Esophagus squamous epithelium (tissue), 5 donors: ENCODE results near the gene ARID2. TPM values are rescaled to one million over a fixed set of nuclear protein-coding genes. Genes with fewer than 3 reads are reported as not detected.

ENCODE experiments used
- DNase-seq: peaks from one replicate; lab custom pipeline; 2025; lab: John Stamatoyannopoulos, UW
- H3K27ac ChIP-seq, 4 donors: fragments of 200-600 bp; sonication (generic); one replicate each; pipeline ENCODE4 v1.5.1; 2016 to 2019; ENCODE audit warnings: mild to moderate bottlenecking in 1 of 4
- H3K27me3 ChIP-seq, 4 donors: fragments of 200-600 bp; sonication (generic); 1 replicate in 3 of 4; 2 replicates in 1 of 4; pipeline versions ENCODE4 v1.5.1 to v1.6.0; 2017 to 2021; ENCODE audit warnings: antibody characterized with exemption in 1 of 4
- H3K36me3 ChIP-seq, 3 donors: fragments of 200-600 bp; sonication (generic); one replicate each; pipeline ENCODE4 v1.5.1; 2016 to 2019
- H3K4me1 ChIP-seq, 3 donors: fragments of 200-600 bp; sonication (generic); one replicate each; pipeline ENCODE4 v1.5.1; 2017 to 2019
- H3K4me3 ChIP-seq, 4 donors: fragments of 200-600 bp; sonication (generic); 1 replicate in 3 of 4; 2 replicates in 1 of 4; pipeline ENCODE4 v1.5.1; 2016 to 2019; ENCODE audit warnings: mild to moderate bottlenecking in 2 of 4, moderate library complexity in 1 of 4
- H3K9me3 ChIP-seq, 3 donors: fragments of 200-600 bp; sonication (generic); one replicate each; pipeline ENCODE4 v1.5.1; 2016 to 2019
- POLR2A ChIP-seq, 4 donors: fragments of 450-650 bp; IDR thresholded peaks; one replicate each; pipeline ENCODE4 v1.6.1; 2017; ENCODE audit warnings: antibody characterized with exemption in 4 of 4, mild to moderate bottlenecking in 4 of 4, moderate library complexity in 3 of 4
- intact Hi-C: fragments of 100-400 bp; cut with DNase I; formaldehyde crosslinking; loops from one replicate; pipeline ENCODE4 v1.15.0; 2022
- small RNA-seq, 4 donors: library from RNA; depleted of rRNA; stranded (forward); fragments of <200 nt; gene quantifications; one replicate each; pipeline ENCODE3, GENCODE V24; 2016
- total RNA-seq, 4 donors: library from RNA; depleted of rRNA; stranded (reverse); fragments of >200 nt; gene quantifications; one replicate each; pipeline ENCODE4 v1.1.0, GENCODE V29; 2016
- TF ChIP-seq, protein P1 (sequence below), 6 experiments: fragments of 450-650 bp in 4 of 6; fragments of 200-600 bp in 2 of 6; sonication (generic) in 2 of 6; IDR thresholded peaks; one replicate each; pipeline ENCODE4 v1.5.1; 2016 to 2019; ENCODE audit warnings: antibody characterized with exemption in 6 of 6, mild to moderate bottlenecking in 4 of 6, moderate library complexity in 4 of 6
- donor health status: DM: yes; HTN: yes; CAD: no.

The ARID2 gene
- total RNA-seq, 4 donors from 2014 or later, result 15.3 to 38.1 (median 22.1) TPM

DNA sequence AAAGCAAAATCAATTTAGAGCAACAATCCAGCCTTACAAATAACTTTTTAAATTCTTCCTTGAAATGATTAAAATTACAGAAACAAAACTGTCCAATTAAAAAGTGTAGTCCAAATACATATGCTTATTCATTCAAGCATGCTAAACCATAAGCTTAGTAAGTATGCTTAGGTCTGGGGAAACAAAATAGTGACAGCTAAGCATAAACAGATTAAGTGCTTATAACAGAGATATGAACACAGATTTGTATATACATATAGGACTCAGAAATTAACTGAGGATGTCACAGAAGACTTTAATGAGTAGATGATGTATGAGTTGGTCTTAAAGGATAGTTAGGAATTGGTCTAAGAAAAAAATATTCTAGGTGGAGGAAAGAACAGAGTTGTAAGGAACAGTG is 219.0 kb downstream of the ARID2 start:
- Histone ChIP-seq H3K36me3 (peaks cover 0 to 79% (median 0%) of the 10 kb centered on the region in 3 donors), H3K4me1 (no peaks in the 10 kb centered on the region), H3K27ac (no peak overlapping the region), H3K27me3 (no peaks in the 10 kb centered on the region), H3K9me3 (no peaks in the 10 kb centered on the region), H3K4me3 (no peak overlapping the region)
- intact Hi-C loops, result no loop called here
- TF ChIP-seq, protein P1, sequence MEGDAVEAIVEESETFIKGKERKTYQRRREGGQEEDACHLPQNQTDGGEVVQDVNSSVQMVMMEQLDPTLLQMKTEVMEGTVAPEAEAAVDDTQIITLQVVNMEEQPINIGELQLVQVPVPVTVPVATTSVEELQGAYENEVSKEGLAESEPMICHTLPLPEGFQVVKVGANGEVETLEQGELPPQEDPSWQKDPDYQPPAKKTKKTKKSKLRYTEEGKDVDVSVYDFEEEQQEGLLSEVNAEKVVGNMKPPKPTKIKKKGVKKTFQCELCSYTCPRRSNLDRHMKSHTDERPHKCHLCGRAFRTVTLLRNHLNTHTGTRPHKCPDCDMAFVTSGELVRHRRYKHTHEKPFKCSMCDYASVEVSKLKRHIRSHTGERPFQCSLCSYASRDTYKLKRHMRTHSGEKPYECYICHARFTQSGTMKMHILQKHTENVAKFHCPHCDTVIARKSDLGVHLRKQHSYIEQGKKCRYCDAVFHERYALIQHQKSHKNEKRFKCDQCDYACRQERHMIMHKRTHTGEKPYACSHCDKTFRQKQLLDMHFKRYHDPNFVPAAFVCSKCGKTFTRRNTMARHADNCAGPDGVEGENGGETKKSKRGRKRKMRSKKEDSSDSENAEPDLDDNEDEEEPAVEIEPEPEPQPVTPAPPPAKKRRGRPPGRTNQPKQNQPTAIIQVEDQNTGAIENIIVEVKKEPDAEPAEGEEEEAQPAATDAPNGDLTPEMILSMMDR (IDR thresholded peaks at IDR 0.05), result no peak
- no peak for TF ChIP-seq POLR2A (IDR thresholded peaks at IDR 0.05)
- DNase-seq, result no peak

Small RNA genes lying within 50 kb of the gene (small RNA-seq; reads per million reads assigned to genes)
- gene RN7SL246P, result 0 reads per million in 4 donors
